HFF-Myc (cell line): ENCODE measurements around the gene ABCA4.
"Not testable (repeated sequence)": the region's sequence is repeated elsewhere in the genome, so short reads cannot be mapped to it uniquely, and the experiment has no call there.

Experiments
- DNase-seq: peaks from one replicate; pipeline ENCODE4 v3.0.0-alpha.2; 2011; ENCODE audit warnings: low read depth; ENCODE audit errors: extremely low read depth
- H3K4me3 ChIP-seq: replicated peaks from 2 replicates; pipeline ENCODE4 v1.5.1; 2011; ENCODE audit warnings: low read depth, mild to moderate bottlenecking, control low read depth, low read length
- TF ChIP-seq, protein P1 (sequence below): IDR thresholded peaks from 2 replicates; pipeline ENCODE4 v1.5.1; 2012; ENCODE audit warnings: mild to moderate bottlenecking, low read depth, low read length, control low read depth; ENCODE audit errors: missing control alignments

The ABCA4 gene

DNA sequence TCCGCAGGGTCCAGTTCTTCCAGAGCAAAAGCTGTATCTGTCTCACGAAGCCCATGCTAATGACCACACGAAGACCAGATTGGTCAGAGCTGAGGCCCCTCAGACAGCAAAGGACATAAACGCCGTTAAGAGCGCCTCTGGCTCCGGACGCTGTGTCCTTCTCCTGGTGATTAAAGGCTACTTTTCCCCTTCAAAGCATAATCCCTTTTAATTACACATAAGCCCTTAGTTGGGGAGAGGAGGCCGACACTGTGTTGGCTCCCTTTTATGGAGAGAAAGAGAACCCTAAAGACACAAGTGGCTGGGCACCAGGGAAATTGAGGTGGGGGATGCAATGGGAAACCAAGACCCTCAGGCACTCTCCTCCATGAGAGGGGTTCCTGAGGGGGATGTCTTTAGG lies at the start of gene ABCA4:
ABCA4 (minus strand) TSS at position 158 of the 400 bp plus-strand sequence; CDS start at position 55, 103 bp downstream.
- H3K4me3 ChIP-seq: no peak within 1 kb of the TSS
- no peak for DNase-seq
- TF ChIP-seq, protein P1, sequence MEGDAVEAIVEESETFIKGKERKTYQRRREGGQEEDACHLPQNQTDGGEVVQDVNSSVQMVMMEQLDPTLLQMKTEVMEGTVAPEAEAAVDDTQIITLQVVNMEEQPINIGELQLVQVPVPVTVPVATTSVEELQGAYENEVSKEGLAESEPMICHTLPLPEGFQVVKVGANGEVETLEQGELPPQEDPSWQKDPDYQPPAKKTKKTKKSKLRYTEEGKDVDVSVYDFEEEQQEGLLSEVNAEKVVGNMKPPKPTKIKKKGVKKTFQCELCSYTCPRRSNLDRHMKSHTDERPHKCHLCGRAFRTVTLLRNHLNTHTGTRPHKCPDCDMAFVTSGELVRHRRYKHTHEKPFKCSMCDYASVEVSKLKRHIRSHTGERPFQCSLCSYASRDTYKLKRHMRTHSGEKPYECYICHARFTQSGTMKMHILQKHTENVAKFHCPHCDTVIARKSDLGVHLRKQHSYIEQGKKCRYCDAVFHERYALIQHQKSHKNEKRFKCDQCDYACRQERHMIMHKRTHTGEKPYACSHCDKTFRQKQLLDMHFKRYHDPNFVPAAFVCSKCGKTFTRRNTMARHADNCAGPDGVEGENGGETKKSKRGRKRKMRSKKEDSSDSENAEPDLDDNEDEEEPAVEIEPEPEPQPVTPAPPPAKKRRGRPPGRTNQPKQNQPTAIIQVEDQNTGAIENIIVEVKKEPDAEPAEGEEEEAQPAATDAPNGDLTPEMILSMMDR: no peak

DNA sequence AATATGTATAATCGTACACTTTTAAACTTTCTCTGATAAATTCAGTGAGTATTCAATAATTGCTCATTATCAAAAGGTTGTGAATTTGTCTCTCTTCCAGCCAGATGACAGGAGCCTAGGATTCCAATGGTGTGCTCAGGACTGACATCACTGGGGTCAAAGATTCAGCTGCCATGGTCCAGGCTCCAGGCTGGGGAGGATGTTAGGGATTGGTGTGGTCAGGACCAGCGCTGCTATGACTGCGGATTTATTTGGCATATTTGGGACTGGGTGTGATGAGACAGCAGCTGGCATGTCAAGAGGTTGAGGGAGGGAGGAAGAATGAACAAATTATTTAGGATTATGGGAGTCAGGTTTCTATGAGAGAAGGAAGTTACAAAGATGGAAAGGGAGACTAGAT lies 48.2 kb upstream of the ABCA4 start:
- TF ChIP-seq, protein P1: no peak
- H3K4me3 ChIP-seq: no peak overlapping the region
- no peak for DNase-seq

DNA sequence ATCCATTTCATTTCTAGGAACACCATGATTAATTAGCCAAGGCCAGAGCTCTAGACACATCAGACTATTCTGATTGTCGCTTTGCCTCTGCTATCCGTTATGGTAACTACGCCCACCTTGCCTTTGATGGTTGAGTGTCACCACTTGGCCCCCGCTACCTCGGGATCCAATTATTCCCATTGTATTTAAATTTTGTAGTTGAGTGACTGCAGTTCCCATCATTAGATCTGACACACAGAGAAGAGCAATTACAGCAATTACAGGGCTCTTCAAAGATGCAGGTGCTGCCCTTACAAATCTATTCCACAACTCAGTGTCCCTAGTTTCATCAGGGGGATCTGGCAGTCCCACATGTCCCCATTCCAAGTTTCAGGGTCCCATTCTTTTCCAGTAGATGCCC lies 44.9 kb upstream of the ABCA4 start:
- H3K4me3 ChIP-seq: no peak overlapping the region
- DNase-seq: no peak
- TF ChIP-seq, protein P1: no peak

DNA sequence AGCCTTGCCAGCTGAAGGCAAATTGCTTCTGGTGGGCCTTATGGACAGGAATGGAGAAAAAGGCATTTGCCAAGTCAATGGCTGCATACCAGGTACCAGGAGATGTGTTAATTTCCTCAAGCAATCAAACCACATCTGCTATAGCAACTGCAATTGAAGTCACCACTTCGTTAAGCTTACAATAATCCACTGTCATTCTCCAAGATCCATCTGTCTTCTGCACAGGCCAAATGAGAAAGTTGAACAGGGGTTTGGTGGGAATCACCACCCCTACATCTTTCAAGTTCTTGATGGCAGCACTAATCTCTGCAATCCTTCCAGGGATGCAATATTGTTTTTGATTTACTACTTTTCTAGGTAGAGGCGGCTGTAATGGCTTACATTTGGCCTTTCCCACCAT lies 43.9 kb upstream of the ABCA4 start:
- not testable (repeated sequence) for DNase-seq, H3K4me3 ChIP-seq

DNA sequence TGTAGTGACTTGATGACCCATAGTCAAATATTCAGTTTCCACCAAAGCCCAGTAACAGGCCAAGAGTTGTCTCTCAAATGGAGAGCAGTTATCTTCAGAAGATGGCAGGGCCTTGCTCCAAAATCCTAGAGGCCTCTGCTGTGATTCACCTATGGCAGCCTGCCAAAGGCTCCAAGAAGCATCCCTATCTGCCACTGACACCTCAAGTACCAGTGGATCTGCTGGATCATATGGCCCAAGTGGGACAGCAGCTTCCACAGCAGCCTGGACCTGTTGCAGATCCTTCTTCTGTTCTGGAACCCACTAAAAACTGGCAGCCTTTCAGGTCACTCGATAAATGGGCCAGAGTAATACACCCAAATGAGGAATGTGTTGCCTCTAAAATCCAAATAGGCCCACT lies 43.2 kb upstream of the ABCA4 start:
- DNase-seq, H3K4me3 ChIP-seq: not testable (repeated sequence)

DNA sequence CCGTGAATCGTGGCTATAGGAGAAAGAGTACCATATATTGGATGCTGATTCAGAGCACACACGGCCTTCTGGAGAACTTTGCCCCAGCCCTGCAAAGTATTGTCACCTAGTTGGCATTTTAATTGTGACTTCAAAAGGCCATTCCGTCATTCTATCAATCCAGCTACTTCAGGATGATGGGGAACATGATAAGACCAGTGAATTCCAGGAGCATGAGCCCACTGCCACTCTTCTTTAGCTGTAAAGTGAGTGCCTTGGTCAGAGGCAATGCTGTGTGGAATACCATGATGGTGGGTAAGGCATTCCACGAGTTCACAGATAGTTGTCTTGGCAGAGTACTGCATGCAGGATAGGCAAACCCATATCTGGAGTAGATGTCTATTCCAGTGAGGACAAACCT lies 42.3 kb upstream of the ABCA4 start:
- DNase-seq, H3K4me3 ChIP-seq: not testable (repeated sequence)

DNA sequence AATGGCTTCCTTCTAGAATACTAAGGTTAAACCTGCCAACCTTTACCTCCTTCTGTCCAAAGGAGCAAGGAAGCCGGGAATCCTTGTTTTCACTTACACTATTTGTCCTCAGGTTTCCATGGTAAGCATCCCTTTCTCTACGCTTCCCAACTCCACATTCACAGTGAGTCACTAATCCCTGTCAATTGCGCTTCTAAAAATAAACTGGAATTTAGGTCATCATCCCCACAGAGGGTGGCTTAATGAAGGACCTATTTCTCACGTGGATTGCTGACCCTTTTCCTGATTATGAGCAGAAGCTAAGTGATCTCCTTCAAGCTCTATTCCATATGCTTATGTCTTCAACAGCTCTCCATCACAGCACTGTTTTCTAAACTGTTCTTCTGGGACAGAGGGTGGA lies 39.9 kb upstream of the ABCA4 start:
- DNase-seq: peak; percentile 40
- TF ChIP-seq, protein P1: no peak
- H3K4me3 ChIP-seq: no peak overlapping the region

DNA sequence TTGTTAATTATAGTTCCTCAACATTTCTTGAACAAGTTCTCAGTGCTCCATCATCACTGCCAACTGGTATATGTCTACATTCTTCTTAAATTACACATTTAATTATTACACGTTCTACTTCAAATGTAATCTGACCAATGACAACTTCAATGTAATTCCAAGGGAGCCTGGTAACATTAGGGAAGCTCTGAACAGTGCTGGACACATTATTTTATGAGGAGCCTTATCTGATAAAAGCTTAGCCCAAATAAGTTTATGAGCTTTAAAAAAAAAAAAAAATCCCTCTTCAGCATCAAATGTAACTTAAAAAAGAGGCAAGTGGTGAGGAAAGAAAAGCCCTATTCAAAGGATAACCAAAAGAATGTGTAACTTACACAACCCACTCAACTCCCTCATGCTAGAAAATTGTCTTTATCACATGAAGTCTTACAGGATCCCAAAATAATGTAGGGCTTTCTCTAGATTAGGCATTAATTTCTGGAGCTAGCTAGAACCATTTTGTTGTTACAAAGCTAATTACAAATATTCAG lies 35.2 kb upstream of the ABCA4 start:
- TF ChIP-seq, protein P1: no peak
- H3K4me3 ChIP-seq: no peak overlapping the region
- DNase-seq: no peak
